ENCODE measurements around the gene GIT1. TPM values are rescaled to one million over a fixed set of nuclear protein-coding genes. Genes with fewer than 3 reads are reported as not detected.

Gene GIT1
- total and polyA plus RNA-seq, 7 donors = 13.6 to 31.3 (median 17.4) TPM

DNA sequence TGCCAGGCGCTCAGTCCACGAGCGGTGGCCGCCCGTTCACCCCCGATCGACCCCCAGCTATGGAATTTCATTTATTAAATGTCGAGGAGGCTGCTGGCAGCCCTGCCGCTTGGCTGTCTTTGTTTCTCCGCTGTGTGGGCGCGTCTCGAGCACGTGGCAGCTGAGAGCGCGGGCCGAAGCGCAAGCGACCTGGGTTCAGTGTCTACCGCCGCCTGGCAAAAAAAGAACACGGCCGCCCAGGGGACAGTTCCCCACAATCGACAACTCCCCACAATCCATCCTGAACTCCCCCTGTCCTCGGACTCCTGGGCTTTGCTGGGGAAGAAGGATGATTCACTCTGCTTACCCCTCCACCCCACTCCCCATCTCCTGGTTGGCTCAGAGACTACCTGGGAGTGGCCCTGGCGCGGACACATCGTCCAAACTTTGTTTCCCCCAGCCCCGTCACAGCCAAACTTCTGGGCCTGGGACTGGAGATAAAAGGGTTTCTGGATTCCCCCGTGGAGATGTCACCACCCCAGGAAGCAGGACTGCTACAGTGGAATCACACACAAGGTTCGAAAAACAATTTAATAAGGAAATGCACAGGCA is 1.8 kb upstream of the GIT1 start:
- peak; percentile 86 for DNase-seq
- no peak for TF ChIP-seq EP300 (IDR thresholded peaks at IDR 0.05)
- no peak for TF ChIP-seq POLR2AphosphoS5 (IDR thresholded peaks at IDR 0.05)
- TF ChIP-seq POLR2A (IDR thresholded peaks at IDR 0.05) = no peak
- TF ChIP-seq, protein P1, sequence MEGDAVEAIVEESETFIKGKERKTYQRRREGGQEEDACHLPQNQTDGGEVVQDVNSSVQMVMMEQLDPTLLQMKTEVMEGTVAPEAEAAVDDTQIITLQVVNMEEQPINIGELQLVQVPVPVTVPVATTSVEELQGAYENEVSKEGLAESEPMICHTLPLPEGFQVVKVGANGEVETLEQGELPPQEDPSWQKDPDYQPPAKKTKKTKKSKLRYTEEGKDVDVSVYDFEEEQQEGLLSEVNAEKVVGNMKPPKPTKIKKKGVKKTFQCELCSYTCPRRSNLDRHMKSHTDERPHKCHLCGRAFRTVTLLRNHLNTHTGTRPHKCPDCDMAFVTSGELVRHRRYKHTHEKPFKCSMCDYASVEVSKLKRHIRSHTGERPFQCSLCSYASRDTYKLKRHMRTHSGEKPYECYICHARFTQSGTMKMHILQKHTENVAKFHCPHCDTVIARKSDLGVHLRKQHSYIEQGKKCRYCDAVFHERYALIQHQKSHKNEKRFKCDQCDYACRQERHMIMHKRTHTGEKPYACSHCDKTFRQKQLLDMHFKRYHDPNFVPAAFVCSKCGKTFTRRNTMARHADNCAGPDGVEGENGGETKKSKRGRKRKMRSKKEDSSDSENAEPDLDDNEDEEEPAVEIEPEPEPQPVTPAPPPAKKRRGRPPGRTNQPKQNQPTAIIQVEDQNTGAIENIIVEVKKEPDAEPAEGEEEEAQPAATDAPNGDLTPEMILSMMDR (IDR thresholded peaks at IDR 0.05) = no peak
- peak overlapping the region in 3 of 4 donors; percentile 10 to 90 (median 35) for H3K4me3 ChIP-seq
- peak overlapping the region; percentile 78 to 92 (median 90) for H3K27ac ChIP-seq
- peaks cover 0 to 74% (median 68%) of the 10 kb centered on the region in 4 donors for H3K4me1 ChIP-seq
- intact Hi-C loops (cut with DNase I) = loop anchor here (1.0 kb wide), 2 partner anchors 11 to 22 kb away; no protein-coding TSS in a partner anchor
- 18 to 49% methylated on average over 31 of the region's 31 CpGs for WGBS, 2 donors
- H3K36me3 ChIP-seq = no peaks in the 10 kb centered on the region
- no peaks in the 10 kb centered on the region for H3K27me3 ChIP-seq
- no peaks in the 10 kb centered on the region for H3K9me3 ChIP-seq

DNA sequence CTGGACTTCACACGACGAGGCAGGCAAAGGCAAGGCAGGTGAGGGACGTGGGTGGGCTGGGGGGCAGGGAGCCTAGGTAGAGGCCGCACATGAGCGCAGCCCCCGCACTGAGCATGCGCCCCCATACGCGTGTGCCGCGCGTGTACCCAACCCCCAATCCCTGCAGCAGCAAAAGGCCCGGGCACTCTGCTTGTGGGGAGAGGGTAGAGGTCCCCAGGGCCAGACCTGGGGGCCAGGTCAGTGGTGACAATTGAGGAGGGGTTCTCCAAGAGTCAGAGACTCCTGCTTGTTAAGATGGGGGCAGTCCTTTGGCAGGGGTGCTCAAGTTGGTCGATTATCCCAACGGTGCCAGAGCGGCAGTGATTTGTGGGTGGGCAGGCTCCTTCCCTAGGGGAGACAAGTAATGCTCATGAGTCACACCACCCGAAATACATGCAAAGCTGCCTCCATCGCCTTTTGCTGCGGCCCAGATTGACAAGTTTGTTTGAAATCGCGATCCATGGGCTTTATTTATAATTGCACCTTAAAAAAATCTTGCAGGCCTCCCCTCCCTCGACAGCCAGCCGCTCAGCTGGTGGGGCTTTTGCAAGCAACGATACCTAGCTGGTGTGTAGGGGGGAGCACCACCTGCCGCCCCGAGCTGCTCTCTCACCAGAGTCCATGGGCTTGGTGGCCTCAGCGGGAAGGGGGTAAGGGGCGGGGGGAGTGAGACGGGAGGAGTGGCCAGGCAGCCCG is 1.1 kb upstream of the GIT1 start:
- Histone ChIP-seq H3K27me3 (no peaks in the 10 kb centered on the region), H3K4me3 (peak overlapping the region in 3 of 4 donors; percentile 51 to 90 (median 77)), H3K27ac (peak overlapping the region; percentile 78 to 92 (median 90)), H3K4me1 (peaks cover 0 to 78% (median 71%) of the 10 kb centered on the region in 4 donors), H3K9me3 (no peaks in the 10 kb centered on the region), H3K36me3 (no peaks in the 10 kb centered on the region)
- peak; percentile 77 for DNase-seq
- WGBS, 2 donors = 46 to 69% methylated on average over 30 of the region's 30 CpGs
- TF ChIP-seq POLR2AphosphoS5 (IDR thresholded peaks at IDR 0.05) = no peak
- intact Hi-C loops (cut with DNase I) = loop anchor here (1.0 kb wide), 2 partner anchors 10 to 23 kb away; no protein-coding TSS in a partner anchor

DNA sequence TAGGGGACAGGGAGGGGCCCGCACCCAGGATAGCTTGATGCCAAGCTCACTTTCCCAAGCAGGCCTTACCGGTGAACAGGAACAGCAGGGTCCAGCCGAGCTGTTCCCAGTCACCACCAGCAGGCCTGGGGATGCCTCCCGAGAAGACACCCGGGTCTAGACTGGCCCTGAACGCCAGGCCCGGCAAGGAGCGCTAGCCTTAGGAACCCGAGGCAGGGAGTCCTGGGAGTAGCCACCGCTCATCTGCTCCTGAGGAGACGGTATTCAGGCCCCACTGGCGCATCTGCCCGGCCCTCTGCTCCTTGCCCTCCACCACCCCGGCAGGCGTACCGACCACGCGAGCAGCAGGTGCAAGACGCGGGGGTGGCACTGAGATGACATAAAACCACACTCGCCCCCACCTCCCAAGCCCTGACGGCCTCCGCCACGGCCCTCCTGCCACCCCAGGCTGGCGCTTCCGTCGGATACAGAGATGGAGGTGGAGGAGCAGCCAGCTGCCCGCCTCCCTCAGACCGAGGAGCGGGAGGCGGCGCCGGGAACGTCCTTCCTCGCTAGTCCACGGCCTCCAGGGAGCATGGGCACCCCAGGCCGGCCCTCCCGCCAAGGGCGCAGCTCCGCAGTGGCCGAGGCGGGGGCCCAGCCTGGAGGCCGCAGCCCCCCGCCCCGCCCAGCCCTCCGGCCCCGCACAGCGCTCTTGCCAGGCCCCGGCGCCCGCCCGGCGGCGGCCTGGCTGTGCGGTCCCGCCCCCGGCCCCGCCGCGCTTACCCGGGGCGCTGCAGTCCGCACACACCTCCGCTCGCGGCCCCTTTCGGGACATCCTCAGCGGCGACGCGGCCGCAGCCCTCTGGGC is 661 bp downstream of the GIT1 start:
- no peak for DNase-seq
- 1% methylated on average over 72 of the region's 72 CpGs for WGBS, 2 donors
- peak overlapping the region; percentile 82 to 92 (median 88) for H3K27ac ChIP-seq
- TF ChIP-seq POLR2AphosphoS5 (IDR thresholded peaks at IDR 0.05) (peak in 1 of 4 donors; percentile 27), EP300 (IDR thresholded peaks at IDR 0.05) (no peak), POLR2A (IDR thresholded peaks at IDR 0.05) (no peak)
- TF ChIP-seq, protein P1 (IDR thresholded peaks at IDR 0.05) = peak in 1 of 4 experiments; percentile 11
- H3K4me3 ChIP-seq = peak overlapping the region; percentile 66 to 90 (median 83)
- no peaks in the 10 kb centered on the region for H3K36me3 ChIP-seq
- intact Hi-C loops (cut with DNase I) = loop anchor here (2.0 kb wide), 1 partner anchor 14 kb away; no protein-coding TSS in a partner anchor
- H3K9me3 ChIP-seq = no peaks in the 10 kb centered on the region
- peaks cover 0 to 85% (median 76%) of the 10 kb centered on the region in 4 donors for H3K4me1 ChIP-seq
- no peaks in the 10 kb centered on the region for H3K27me3 ChIP-seq

DNA sequence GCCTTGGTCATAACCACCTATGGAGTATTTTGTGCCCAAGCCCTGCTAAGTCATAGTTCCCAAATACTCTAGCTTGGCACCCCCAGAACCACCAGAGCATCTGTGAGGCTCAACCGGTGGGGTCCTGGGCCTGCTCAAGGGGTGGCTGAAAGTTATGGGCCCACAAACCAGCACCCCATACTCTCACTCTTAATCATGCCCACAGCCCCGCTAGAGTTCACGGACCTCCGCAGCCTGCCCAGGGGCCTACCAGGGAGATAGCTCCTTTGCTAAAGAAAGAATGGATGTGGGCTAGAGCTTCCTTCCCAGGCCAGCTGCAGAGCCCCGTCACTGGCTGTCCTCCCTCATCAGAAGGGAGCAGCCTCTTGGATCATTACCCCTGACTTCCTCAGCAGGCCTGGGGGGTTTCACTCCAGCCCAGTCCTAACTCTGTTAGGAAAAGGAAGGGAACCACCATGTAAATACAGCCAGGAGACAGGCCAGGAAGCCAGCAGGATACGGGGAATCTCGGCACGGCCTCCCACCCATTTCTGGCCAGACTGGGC is 1.4 kb downstream of the GIT1 start:
- H3K9me3 ChIP-seq = no peaks in the 10 kb centered on the region
- intact Hi-C loops (cut with DNase I) = loop anchor here (2.0 kb wide), 1 partner anchor 13 kb away; no protein-coding TSS in a partner anchor
- TF ChIP-seq POLR2A (IDR thresholded peaks at IDR 0.05) (no peak), EP300 (IDR thresholded peaks at IDR 0.05) (no peak), POLR2AphosphoS5 (IDR thresholded peaks at IDR 0.05) (no peak)
- TF ChIP-seq, protein P1 (IDR thresholded peaks at IDR 0.05) = no peak
- peak overlapping the region; percentile 66 to 90 (median 83) for H3K4me3 ChIP-seq
- no peak for DNase-seq
- H3K27ac ChIP-seq = peak overlapping the region; percentile 82 to 92 (median 88)
- WGBS, 2 donors = 34 to 41% methylated on average over 8 of the region's 8 CpGs
- no peaks in the 10 kb centered on the region for H3K27me3 ChIP-seq
- peaks cover 0 to 85% (median 76%) of the 10 kb centered on the region in 4 donors for H3K4me1 ChIP-seq
- peaks cover 0 to 3% (median 0%) of the 10 kb centered on the region in 4 donors for H3K36me3 ChIP-seq
